Loucy (cell line): ENCODE data around the gene ZNF724.

Experiments
- CTCF ChIP-seq: fragments of 200-600 bp; sonication (generic); conservative IDR thresholded peaks from 2 replicates; pipeline ENCODE4 v1.5.1; 2014; ENCODE audit warnings: mild to moderate bottlenecking, antibody characterized with exemption, low read length
- EZH2phosphoT487 ChIP-seq: fragments of 200-600 bp; IDR thresholded peaks from 2 replicates; pipeline ENCODE4 v1.6.1; 2018; ENCODE audit warnings: antibody characterized with exemption, mild to moderate bottlenecking, moderate library complexity, borderline replicate concordance

- TF ChIP-seq CTCF (no peak), EZH2phosphoT487 (no peak)
Observed at GRCh38 chr19:23262920-23263319, 12.7 kb upstream of the ZNF724 start.
